OCI-LY7 (cell line): ENCODE data around the gene TRA2B. TPM values are rescaled to one million over a fixed set of nuclear protein-coding genes. Genes with fewer than 3 reads are reported as not detected.

Experiments
- BruUV-seq: library from RNA; stranded (reverse); fragments of 400-500 nt; replicated peaks from 2 replicates; lab custom pipeline; 2021; lab: Mats Ljungman, UMichigan
- CTCF ChIA-PET: fragments of 300-600 bp; sonication (Branson Sonifier 250); formaldehyde crosslinking; loops from one replicate; lab custom pipeline; 2022; ENCODE audit warnings: antibody characterized with exemption; ENCODE audit not compliant: unreplicated experiment; lab: Charles Lee
- POLR2A ChIA-PET: fragments of 300-600 bp; sonication (Branson Sonifier 250); formaldehyde crosslinking; loops from one replicate; lab custom pipeline; 2022; ENCODE audit warnings: antibody characterized with exemption; lab: Charles Lee
- DNase-seq: peaks from one replicate; pipeline ENCODE4 v3.0.0-alpha.2; 2015; ENCODE audit warnings: low spot score
- H2AFZ ChIP-seq: fragments of 200-600 bp; sonication (generic), shearing (Covaris generic); 2 replicates; pipeline ENCODE4 v1.6.1; 2014; ENCODE audit warnings: mild to moderate bottlenecking, antibody characterized with exemption, low read length, moderate library complexity
- H3K27ac ChIP-seq: fragments of 200-600 bp; sonication (generic); 2 replicates; pipeline ENCODE4 v1.5.1; 2014; ENCODE audit warnings: mixed run types, low read depth, mild to moderate bottlenecking, moderate library complexity, low read length, inconsistent platforms; ENCODE audit not compliant: poor library complexity, severe bottlenecking
- H3K36me3 ChIP-seq: fragments of 200-600 bp; sonication (generic); 2 replicates; pipeline ENCODE4 v1.6.1; 2014; ENCODE audit warnings: mild to moderate bottlenecking, antibody characterized with exemption, low read length, moderate library complexity, mixed read lengths; ENCODE audit not compliant: insufficient read depth
- H3K4me1 ChIP-seq: fragments of 200-600 bp; sonication (generic); 2 replicates; pipeline ENCODE4 v1.5.1; 2014; ENCODE audit warnings: mild to moderate bottlenecking, low read length; ENCODE audit not compliant: insufficient read depth, poor library complexity, severe bottlenecking
- H3K4me2 ChIP-seq: fragments of 200-600 bp; sonication (generic); 2 replicates; pipeline ENCODE4 v1.6.1; 2014; ENCODE audit warnings: mild to moderate bottlenecking, low read length
- H3K4me3 ChIP-seq: fragments of 200-600 bp; sonication (generic); 2 replicates; pipeline ENCODE4 v1.5.1; 2014; ENCODE audit warnings: mild to moderate bottlenecking, low read depth, low read length; ENCODE audit not compliant: poor library complexity, severe bottlenecking
- H3K79me2 ChIP-seq: fragments of 200-600 bp; sonication (generic); 2 replicates; pipeline ENCODE4 v1.6.1; 2016; ENCODE audit warnings: low read depth, mild to moderate bottlenecking, low read length, moderate library complexity, mixed read lengths; ENCODE audit not compliant: insufficient read depth
- H3K9me2 ChIP-seq: fragments of 200-600 bp; sonication (generic); 2 replicates; pipeline ENCODE4 v1.6.1; 2016; ENCODE audit warnings: mild to moderate bottlenecking, low read length, mixed read lengths; ENCODE audit not compliant: insufficient read depth
- H3K9me3 ChIP-seq: fragments of 200-600 bp; sonication (generic); 2 replicates; pipeline ENCODE4 v1.6.1; 2014; ENCODE audit warnings: mild to moderate bottlenecking, mixed run types, low read length, mixed read lengths
- H4K20me1 ChIP-seq: fragments of 200-600 bp; sonication (generic); 2 replicates; pipeline ENCODE4 v1.6.1; 2014; ENCODE audit warnings: mild to moderate bottlenecking, antibody characterized with exemption, low read length, moderate library complexity, mixed read lengths; ENCODE audit not compliant: insufficient read depth
- CTCF ChIP-seq: fragments of 200-600 bp; sonication (generic); conservative IDR thresholded peaks from 2 replicates; pipeline ENCODE4 v1.5.1; 2014; ENCODE audit warnings: mild to moderate bottlenecking, antibody characterized with exemption, low read length, moderate library complexity, mixed read lengths
- EZH2phosphoT487 ChIP-seq: fragments of 200-600 bp; sonication (generic); IDR thresholded peaks from 2 replicates; pipeline ENCODE4 v1.6.1; 2018; ENCODE audit warnings: low read depth, borderline replicate concordance, mild to moderate bottlenecking, mixed run types, antibody characterized with exemption, low read length, moderate library complexity, mixed read lengths
- intact Hi-C: fragments of 100-400 bp; cut with micrococcal nuclease; formaldehyde crosslinking; loops from one replicate; pipeline ENCODE4 v1.10.0; 2022; ENCODE audit not compliant: unreplicated experiment
- total RNA-seq, 2 experiments: library from RNA; depleted of rRNA in 1 of 2; stranded (reverse); fragments of >200 nt in 1 of 2; shearing (Covaris generic) in 1 of 2; gene quantifications; 2 replicates each; pipeline ENCODE4 v1.2.3, GENCODE V29; 2014 to 2022

TRA2B gene
- total RNA-seq, 2 experiments from 2014 or later, result 325 to 349 TPM

DNA sequence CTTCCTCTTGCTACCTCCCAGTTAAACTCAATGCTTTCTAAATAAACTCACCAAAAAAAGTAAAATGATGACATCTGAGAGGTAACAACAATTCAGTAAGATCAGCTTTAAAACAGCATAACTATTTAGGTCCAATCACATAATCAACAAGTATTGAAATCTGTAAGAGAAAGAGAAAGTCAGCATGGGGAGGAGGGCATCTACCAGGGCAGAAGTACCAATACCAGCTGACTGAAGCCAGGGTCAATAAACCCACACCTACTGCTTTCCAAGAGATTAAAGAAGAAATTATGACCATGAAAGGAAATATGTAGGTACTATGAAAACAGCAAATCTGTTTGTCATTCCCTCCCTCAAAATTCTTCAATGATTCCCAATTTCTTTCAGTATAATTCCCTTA is 70.8 kb downstream of the TRA2B start:
- H3K79me2 ChIP-seq, result no peaks in the 10 kb centered on the region
- H3K9me3 ChIP-seq, result no peaks in the 10 kb centered on the region
- TF ChIP-seq EZH2phosphoT487 (no peak), CTCF (no peak)
- H4K20me1 ChIP-seq, result no peaks in the 10 kb centered on the region
- no peak for DNase-seq
- no peaks in the 10 kb centered on the region for H3K36me3 ChIP-seq
- POLR2A ChIA-PET, result no interaction called here
- H3K9me2 ChIP-seq, result no peaks in the 10 kb centered on the region
- intact Hi-C loops, result no loop called here
- H3K4me1 ChIP-seq, result no peaks in the 10 kb centered on the region
- BruUV-seq, result no TSS peak
- H2AFZ ChIP-seq, result no peak overlapping the region
- H3K4me2 ChIP-seq, result no peak overlapping the region
- CTCF ChIA-PET, result no interaction called here
- H3K4me3 ChIP-seq, result no peak overlapping the region
- H3K27ac ChIP-seq, result no peak overlapping the region

DNA sequence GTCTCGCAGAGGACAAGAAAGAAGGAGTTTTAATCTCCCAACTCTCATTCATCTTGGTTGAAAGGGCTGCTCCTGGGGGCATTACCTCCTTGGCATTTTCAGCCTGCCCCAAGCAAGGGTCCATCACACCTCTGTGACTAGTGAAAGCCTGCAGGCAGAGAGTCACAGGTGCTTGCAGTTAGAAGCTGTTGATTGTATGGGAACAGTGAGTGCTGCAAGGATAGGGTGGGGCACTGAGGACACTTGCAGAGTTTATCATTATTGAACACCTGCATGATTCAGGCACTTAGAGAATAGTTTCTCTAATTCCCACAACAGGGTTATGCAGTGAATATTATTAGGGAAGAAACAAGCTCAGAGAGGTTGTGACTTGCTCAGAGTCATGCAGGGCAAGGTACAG is 71.3 kb downstream of the TRA2B start:
- no TSS peak for BruUV-seq
- Histone ChIP-seq H3K4me1 (no peaks in the 10 kb centered on the region), H3K79me2 (no peaks in the 10 kb centered on the region), H3K4me2 (no peak overlapping the region), H4K20me1 (no peaks in the 10 kb centered on the region), H3K9me2 (no peaks in the 10 kb centered on the region), H3K36me3 (no peaks in the 10 kb centered on the region), H3K27ac (no peak overlapping the region), H3K4me3 (no peak overlapping the region), H3K9me3 (no peaks in the 10 kb centered on the region), H2AFZ (no peak overlapping the region)
- POLR2A ChIA-PET, result no interaction called here
- intact Hi-C loops, result no loop called here
- DNase-seq, result no peak
- CTCF ChIA-PET, result no interaction called here
- TF ChIP-seq EZH2phosphoT487, result no peak
- no peak for TF ChIP-seq CTCF

Other genes with a start within 250 kb of the TRA2B start
- 0.28 TPM in 1 of 2 replicates, not detected in the other for gene IGF2BP2, start 113.0 kb downstream of the TRA2B start, total RNA-seq (2014; rRNA removed; shearing (Covaris generic))
- not detected in 2 replicates for gene IGF2BP2, start 113.0 kb downstream of the TRA2B start, total RNA-seq (2022)
- 0.85 TPM in 1 of 2 replicates, not detected in the other for gene ETV5, start 171.1 kb upstream of the TRA2B start, total RNA-seq (2014; rRNA removed; shearing (Covaris generic))
- 1.1 and 1.2 TPM in 2 replicates for gene ETV5, start 171.1 kb upstream of the TRA2B start, total RNA-seq (2022)